Endothelial cell of umbilical vein (primary cell): ENCODE results near the gene AKT2. TPM values are rescaled to one million over a fixed set of nuclear protein-coding genes. Genes with fewer than 3 reads are reported as not detected.

Source experiments
- BruUV-seq: library from RNA; stranded (reverse); fragments of 400-500 nt; replicated peaks from 2 replicates; lab custom pipeline; 2021; lab: Mats Ljungman, UMichigan
- CTCF ChIA-PET: fragments of 300-600, 350-600 bp; sonication (Branson Sonifier 250); formaldehyde crosslinking; loops from one replicate; lab custom pipeline; 2021; ENCODE audit warnings: antibody characterized with exemption, inconsistent platforms; lab: Charles Lee
- POLR2A ChIA-PET: fragments of 300-600, 350-600 bp; sonication (Branson Sonifier 250); formaldehyde crosslinking; loops from one replicate; lab custom pipeline; 2021; ENCODE audit warnings: antibody characterized with exemption, inconsistent platforms; lab: Charles Lee
- DNase-seq: peaks from one replicate; pipeline ENCODE4 v3.0.0-alpha.2; 2011; ENCODE audit warnings: low read depth, low spot score
- FAIRE-seq: peaks from 2 replicates; lab custom pipeline; 2011; peaks lifted over from hg19 to GRCh38; lab: Jason Lieb, UNC
- H2AFZ ChIP-seq: 2 replicates; pipeline ENCODE4 v1.6.0; 2012; ENCODE audit warnings: low read depth, low read length, control low read depth, inconsistent platforms
- H3K27ac ChIP-seq: 2 replicates; pipeline ENCODE4 v1.5.1; 2011; ENCODE audit warnings: low read depth, mild to moderate bottlenecking, control low read depth, low read length, moderate library complexity; ENCODE audit not compliant: insufficient read depth
- H3K27me3 ChIP-seq, 2 experiments: 2 replicates each; pipeline versions ENCODE4 v1.6.0 to v1.6.1; 2011; ENCODE audit warnings: low read length in 2 of 2, mixed read lengths in 1 of 2; ENCODE audit not compliant: control insufficient read depth in 2 of 2, insufficient read depth in 2 of 2
- H3K36me3 ChIP-seq, 2 experiments: 2 replicates in 1 of 2; 3 replicates in 1 of 2; pipeline ENCODE4 v1.5.1; 2011; ENCODE audit warnings: low read length in 2 of 2, mild to moderate bottlenecking in 1 of 2, moderate library complexity in 1 of 2; ENCODE audit not compliant: control insufficient read depth in 2 of 2, insufficient read depth in 2 of 2; ENCODE audit errors: extremely low read depth in 1 of 2
- H3K4me1 ChIP-seq: 3 replicates; pipeline ENCODE4 v1.5.1; 2011; ENCODE audit warnings: mild to moderate bottlenecking, low read length; ENCODE audit not compliant: control insufficient read depth, insufficient read depth; ENCODE audit errors: extremely low read depth
- H3K4me2 ChIP-seq: 2 replicates; pipeline ENCODE4 v1.6.1; 2011; ENCODE audit warnings: low read length, control low read depth, mixed read lengths; ENCODE audit not compliant: insufficient read depth
- H3K4me3 ChIP-seq, 3 experiments: fragments of 200-600 bp in 1 of 3; sonication (generic), shearing (Covaris generic) in 1 of 3; replicated peaks in 1 of 3; 2 replicates each; pipeline ENCODE4 v1.5.1; 2011 to 2016; ENCODE audit warnings: control low read depth in 3 of 3, low read length in 3 of 3, mild to moderate bottlenecking in 2 of 3, inconsistent platforms in 1 of 3, low read depth in 1 of 3, moderate library complexity in 1 of 3; ENCODE audit not compliant: insufficient read depth in 1 of 3
- H3K79me2 ChIP-seq: 2 replicates; pipeline ENCODE4 v1.6.0; 2012; ENCODE audit warnings: low read length, inconsistent platforms; ENCODE audit not compliant: control insufficient read depth, insufficient read depth
- H3K9ac ChIP-seq: replicated peaks from 2 replicates; pipeline ENCODE3; 2011; ENCODE audit warnings: low read length, control low read depth; ENCODE audit not compliant: insufficient read depth; ENCODE audit errors: extremely low read depth
- H3K9me1 ChIP-seq: replicated peaks from 3 replicates; pipeline ENCODE4 v1.6.0; 2011; ENCODE audit warnings: mild to moderate bottlenecking, low read length; ENCODE audit not compliant: control insufficient read depth, insufficient read depth; ENCODE audit errors: extremely low read depth
- H3K9me3 ChIP-seq: replicated peaks from 2 replicates; pipeline ENCODE4 v1.5.1; 2012; ENCODE audit warnings: low read length, inconsistent platforms; ENCODE audit not compliant: control insufficient read depth, insufficient read depth
- H4K20me1 ChIP-seq: replicated peaks from 2 replicates; pipeline ENCODE3; 2011; ENCODE audit warnings: mild to moderate bottlenecking, low read length; ENCODE audit not compliant: control insufficient read depth, insufficient read depth; ENCODE audit errors: extremely low read depth
- EZH2 ChIP-seq: IDR thresholded peaks from 2 replicates; pipeline ENCODE4 v1.6.1; 2012; ENCODE audit warnings: borderline replicate concordance, low read depth, mild to moderate bottlenecking, moderate library complexity, low read length, inconsistent platforms; ENCODE audit not compliant: severe bottlenecking
- FOS ChIP-seq: IDR thresholded peaks from 2 replicates; pipeline ENCODE4 v1.6.1; 2011; ENCODE audit warnings: mild to moderate bottlenecking, low read length, moderate library complexity, borderline replicate concordance; ENCODE audit not compliant: insufficient read depth
- GATA2 ChIP-seq: IDR thresholded peaks from 2 replicates; pipeline ENCODE4 v1.7.0; 2011; ENCODE audit warnings: low read depth, mild to moderate bottlenecking, moderate library complexity, mixed read lengths, low read length; ENCODE audit not compliant: insufficient read length, insufficient read depth
- JUN ChIP-seq: IDR thresholded peaks from 2 replicates; pipeline ENCODE4 v1.6.1; 2011; ENCODE audit warnings: borderline replicate concordance, low read depth; ENCODE audit not compliant: insufficient read length, insufficient read depth
- MYC ChIP-seq: IDR thresholded peaks from one replicate; pipeline ENCODE4 v1.6.1; 2011; ENCODE audit warnings: mild to moderate bottlenecking, low read depth, low read length
- POLR2A ChIP-seq: IDR thresholded peaks from 2 replicates; pipeline ENCODE4 v1.6.1; 2012; ENCODE audit warnings: low read depth, mild to moderate bottlenecking, control low read depth, low read length
- POLR2AphosphoS5 ChIP-seq: IDR thresholded peaks from 2 replicates; pipeline ENCODE4 v1.6.1; 2012; ENCODE audit warnings: low read depth, mild to moderate bottlenecking, control low read depth, low read length, moderate library complexity; ENCODE audit not compliant: insufficient read depth
- dilution Hi-C: fragments of 300-500 bp; cut with MboI; formaldehyde crosslinking; loops from one replicate; pipeline ENCODE4 v1.15.0; 2019; ENCODE audit warnings: low sequenced_read_pairs; ENCODE audit not compliant: extremely low pct_ligation_motif_present
- intact Hi-C: fragments of 100-400 bp; cut with micrococcal nuclease; formaldehyde crosslinking; loops from one replicate; pipeline ENCODE4 v1.10.0; 2022
- polyA plus RNA-seq, 4 experiments: library from polyadenylated mRNA; depleted of rRNA in 3 of 4; stranded (reverse) in 3 of 4; unstranded in 1 of 4; fragments of >200 nt; gene quantifications; 2 replicates each; pipeline versions ENCODE4 v1.2.1 to v1.2.3, GENCODE V29; 2011 to 2012; ENCODE audit warnings: missing spikeins in 1 of 4
- total RNA-seq: library from RNA; stranded (reverse); gene quantifications from 2 replicates; pipeline ENCODE4 v1.2.3, GENCODE V29; 2021
- TF ChIP-seq, protein P1 (sequence below): IDR thresholded peaks from 2 replicates; pipeline ENCODE4 v1.6.1; 2011; ENCODE audit not compliant: insufficient read depth, insufficient read length
- TF ChIP-seq, protein P2 (sequence below), 2 donors: IDR thresholded peaks; 1 replicate in 1 of 2; 2 replicates in 1 of 2; pipeline ENCODE4 v1.5.1; 2011; ENCODE audit warnings: low read length in 2 of 2, mild to moderate bottlenecking in 2 of 2, moderate library complexity in 2 of 2, control low read depth in 1 of 2, inconsistent platforms in 1 of 2, low read depth in 1 of 2; ENCODE audit not compliant: insufficient read depth in 1 of 2; ENCODE audit errors: extremely low read depth in 1 of 2

AKT2 gene
- total and polyA plus RNA-seq, 2 donors (not counting 3 experiments of a cell fraction or from before 2014, with no cell fraction given): 65.2 to 69.8 TPM

DNA sequence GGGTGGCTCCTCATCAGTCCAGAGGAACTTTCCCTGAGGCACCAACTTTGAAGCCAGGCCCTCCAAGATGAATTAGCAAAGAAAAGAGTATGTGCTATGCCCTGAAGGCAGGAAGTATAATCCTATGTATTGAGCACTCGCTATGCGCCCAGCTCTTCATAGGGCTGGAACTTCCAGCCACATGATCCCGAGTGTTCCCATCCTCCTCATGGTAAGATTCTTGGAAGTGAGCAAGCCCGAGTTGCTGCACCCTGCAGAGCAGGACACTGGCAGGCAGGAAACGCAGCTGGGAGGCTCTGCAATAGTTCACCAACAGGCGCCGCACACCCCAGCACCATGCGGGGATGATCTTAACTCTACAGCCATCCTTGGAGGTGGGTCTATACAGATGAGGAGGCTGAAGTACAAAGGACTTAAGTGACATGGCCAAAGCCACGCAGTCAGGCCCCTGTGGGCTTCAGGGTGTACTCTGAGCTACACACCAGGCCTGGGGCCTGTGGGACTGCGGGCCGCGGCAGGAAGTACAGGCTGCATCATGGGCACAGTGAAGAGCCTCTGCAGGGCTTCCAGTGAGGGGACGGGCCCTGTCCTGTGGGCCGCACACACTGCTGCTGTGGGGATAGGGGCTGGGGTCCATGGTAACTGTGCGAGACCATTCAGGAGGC is 37.9 kb upstream of the AKT2 start:
- Histone ChIP-seq H3K79me2 (no peaks in the 10 kb centered on the region), H3K9me1 (no peaks in the 10 kb centered on the region), H3K27ac (no peak overlapping the region), H3K9ac (no peak overlapping the region), H4K20me1 (no peaks in the 10 kb centered on the region), H3K4me2 (no peak overlapping the region), H3K36me3 (peaks cover 12 to 49% of the 10 kb centered on the region in 2 experiments), H3K4me1 (peaks cover 4% of the 10 kb centered on the region), H3K4me3 (no peak overlapping the region), H3K9me3 (no peaks in the 10 kb centered on the region), H2AFZ (no peak overlapping the region), H3K27me3 (no peaks in the 10 kb centered on the region)
- no TSS peak for BruUV-seq
- no peak for FAIRE-seq
- no peak for DNase-seq
- intact Hi-C loops: no loop called here
- TF ChIP-seq POLR2A (no peak), GATA2 (no peak), POLR2AphosphoS5 (no peak), FOS (no peak), MYC (no peak), EZH2 (no peak), JUN (no peak)
- TF ChIP-seq, protein P1, sequence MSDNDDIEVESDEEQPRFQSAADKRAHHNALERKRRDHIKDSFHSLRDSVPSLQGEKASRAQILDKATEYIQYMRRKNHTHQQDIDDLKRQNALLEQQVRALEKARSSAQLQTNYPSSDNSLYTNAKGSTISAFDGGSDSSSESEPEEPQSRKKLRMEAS: no peak
- TF ChIP-seq, protein P2, sequence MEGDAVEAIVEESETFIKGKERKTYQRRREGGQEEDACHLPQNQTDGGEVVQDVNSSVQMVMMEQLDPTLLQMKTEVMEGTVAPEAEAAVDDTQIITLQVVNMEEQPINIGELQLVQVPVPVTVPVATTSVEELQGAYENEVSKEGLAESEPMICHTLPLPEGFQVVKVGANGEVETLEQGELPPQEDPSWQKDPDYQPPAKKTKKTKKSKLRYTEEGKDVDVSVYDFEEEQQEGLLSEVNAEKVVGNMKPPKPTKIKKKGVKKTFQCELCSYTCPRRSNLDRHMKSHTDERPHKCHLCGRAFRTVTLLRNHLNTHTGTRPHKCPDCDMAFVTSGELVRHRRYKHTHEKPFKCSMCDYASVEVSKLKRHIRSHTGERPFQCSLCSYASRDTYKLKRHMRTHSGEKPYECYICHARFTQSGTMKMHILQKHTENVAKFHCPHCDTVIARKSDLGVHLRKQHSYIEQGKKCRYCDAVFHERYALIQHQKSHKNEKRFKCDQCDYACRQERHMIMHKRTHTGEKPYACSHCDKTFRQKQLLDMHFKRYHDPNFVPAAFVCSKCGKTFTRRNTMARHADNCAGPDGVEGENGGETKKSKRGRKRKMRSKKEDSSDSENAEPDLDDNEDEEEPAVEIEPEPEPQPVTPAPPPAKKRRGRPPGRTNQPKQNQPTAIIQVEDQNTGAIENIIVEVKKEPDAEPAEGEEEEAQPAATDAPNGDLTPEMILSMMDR (IDR thresholded peaks at IDR 0.05; ENCODE audit: extremely low read depth in 1 of 2, insufficient read depth in 1 of 2, low read depth in 1 of 2, low read length in 2 of 2): no peak
- CTCF ChIA-PET: interaction anchor here (1.4 kb wide), 1 partner anchor 18 kb away, joined by 7 read pairs; no protein-coding TSS in a partner anchor
- POLR2A ChIA-PET: no interaction called here
- dilution Hi-C loops: no loop called here
